ENCODE measurements around the gene POLRMT.

Gene POLRMT

DNA sequence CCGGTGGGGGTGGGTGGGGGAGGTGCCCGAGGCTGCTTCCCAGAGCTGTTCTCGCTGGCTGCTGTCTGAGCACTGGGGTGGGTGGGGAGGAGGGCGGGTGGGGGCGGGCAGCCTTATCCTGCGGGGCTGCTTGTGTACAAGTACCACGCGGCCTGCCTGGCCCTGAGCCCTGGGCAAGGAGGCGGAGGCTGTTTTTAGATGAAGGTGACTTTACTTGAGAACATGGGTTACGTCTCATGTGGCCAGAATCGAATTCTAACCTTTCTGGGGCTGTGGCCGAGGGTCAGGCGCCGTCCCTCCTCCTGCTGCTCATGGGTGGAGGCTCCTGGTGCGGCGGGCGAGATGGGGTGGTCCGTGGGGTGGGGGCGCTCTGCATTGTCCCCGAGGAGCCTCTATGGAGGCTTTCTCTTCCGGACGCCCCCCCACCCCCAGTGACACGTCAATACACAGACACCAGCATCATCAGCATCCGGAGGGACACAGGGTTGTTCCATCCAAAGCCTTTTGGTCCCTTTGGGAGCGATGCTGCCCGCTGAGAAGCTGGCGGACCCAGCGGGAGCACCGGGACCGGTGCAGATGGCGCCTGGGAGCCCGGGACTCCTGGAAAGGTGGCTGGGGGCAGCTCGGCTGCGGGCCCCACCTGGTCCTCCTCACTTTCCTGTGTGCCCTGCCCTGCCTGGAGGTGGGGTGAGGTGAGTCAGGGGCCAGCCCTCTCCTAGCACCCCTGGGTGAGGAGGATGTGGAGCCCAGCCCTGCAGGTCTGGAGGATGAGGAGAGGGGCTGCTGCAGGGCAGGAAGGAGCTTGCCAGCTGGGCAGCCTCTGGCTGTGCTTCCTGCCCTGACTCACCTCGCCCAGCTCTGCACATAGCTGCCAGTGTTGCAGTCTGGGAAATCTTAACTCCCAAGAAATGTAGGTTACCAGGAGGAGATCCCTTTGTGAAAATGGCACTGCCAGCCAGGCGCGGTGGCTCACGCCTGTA is 57.5 kb downstream of the POLRMT start:
- no peak for DNase-seq

- no peak for DNase-seq
Observed at GRCh38 chr19:574658-575526, 58.4 kb downstream of the POLRMT start.

DNA sequence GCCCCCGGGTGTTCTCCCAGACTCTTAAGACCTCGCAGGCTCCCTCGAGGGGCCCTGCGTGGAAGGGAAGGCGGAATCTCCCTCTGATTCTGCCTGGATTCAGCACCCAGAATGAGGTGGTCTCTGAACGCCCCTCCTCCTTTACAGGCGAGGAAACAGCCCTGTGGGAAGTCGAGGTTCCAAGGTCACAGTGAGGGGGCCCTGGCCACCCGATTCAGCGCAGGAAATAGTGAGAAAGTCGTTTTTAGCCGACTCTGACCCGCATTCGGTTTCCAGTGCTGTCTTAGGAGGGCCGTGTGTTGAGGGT is 59.9 kb downstream of the POLRMT start:
- DNase-seq = no peak

DNA sequence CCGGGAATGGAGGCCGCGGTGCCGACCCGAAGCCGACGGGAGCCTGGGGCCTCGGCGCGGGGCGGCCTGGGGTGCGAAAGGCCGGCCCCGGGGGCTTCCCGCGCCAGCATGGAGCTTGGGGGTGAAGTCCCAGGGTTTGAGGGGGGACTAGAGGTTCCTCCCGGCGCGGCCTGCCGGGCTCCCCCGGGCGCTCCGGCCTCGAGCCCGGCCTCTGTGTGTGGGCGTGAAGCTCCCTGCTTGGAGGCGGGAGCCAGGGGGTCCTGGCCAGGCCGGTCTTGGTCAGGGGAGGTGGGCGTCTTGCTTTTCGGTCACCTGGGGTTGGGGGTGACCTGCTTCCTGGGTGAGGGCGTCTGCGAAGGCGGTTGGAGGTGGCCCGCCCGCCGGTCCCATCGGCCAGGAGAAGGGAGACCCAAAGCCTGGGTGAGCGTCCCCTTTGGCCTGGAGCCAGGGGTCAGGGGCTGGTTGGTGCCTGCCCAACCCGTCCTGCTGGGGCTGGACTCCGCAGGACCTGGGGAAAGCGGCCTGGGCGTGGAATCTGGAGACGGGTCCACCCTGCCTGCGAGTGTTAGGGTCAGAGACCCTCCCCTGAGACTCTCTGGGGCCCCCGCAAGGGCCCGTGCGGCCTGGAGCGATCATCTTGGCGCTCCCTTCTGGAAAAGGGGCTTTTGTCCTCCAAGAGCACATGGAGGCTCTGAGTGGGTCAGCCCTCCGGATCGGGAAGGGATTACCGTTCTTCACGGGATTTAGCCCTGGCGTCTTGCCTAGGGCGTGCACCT is 60.4 kb downstream of the POLRMT start:
- no peak for DNase-seq

DNA sequence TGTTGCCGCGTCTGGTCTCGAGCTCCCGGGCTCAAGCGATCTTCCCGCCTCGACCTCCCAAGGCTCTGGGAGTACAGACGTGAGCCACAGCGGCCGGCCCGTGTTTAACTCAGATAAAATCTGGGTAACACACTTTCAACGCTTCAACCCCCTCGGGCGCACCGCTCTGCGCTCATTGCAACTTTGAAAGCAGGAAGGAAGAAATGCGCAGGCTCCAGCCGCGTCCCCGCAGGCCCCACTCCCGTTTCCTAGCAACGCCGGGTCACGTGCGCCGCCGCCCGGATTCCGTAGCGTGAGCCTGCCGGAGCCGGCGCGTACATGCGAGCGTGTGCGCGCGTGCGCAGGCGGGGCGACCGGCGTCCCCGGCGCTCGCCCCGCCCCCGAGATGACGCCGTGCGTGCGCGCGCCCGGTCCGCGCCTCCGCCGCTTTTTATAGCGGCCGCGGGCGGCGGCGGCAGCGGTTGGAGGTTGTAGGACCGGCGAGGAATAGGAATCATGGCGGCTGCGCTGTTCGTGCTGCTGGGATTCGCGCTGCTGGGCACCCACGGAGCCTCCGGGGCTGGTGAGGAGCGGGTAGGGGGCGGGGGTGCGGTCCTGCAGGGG is 61.1 kb downstream of the POLRMT start, which contains the start of gene BSG:
Gene BSG (plus strand): TSS at position 457 of the 603 bp plus-strand sequence. CDS start 39 bp downstream, at position 496.
- DNase-seq = peak; percentile 96

- no peak for DNase-seq
Observed at GRCh38 chr19:571566-571974, 61.8 kb downstream of the POLRMT start.

DNA sequence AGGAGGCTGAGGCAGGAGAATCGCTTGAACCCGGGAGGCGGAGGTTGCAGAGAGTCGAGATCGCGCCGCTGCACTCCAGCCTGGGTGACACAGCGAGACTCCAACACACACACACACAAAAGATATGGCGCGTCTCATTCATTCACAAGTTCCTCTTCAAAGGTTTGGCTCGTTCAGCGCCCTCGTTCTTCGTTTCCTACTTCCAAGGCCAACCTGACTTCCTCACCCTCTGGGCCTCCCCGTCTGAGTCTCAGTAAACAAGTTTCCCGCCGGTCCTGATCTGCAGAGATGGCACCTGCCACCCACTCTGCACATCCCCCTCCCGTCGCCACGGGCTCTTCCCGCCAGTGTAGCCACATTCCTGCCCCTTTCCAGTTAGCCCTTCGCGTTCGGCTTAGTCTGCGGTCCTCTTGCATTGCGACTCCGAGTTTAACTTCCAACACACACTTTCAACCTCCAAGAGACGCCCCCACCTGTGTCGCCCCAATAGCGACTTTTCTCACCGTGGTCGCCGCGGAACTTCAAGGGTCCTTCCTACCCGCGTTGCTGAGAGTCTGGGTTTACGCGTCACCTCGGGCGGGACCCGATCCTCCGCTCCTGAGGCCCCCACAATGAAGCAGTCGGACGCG is 62.3 kb downstream of the POLRMT start:
- DNase-seq = no peak

DNA sequence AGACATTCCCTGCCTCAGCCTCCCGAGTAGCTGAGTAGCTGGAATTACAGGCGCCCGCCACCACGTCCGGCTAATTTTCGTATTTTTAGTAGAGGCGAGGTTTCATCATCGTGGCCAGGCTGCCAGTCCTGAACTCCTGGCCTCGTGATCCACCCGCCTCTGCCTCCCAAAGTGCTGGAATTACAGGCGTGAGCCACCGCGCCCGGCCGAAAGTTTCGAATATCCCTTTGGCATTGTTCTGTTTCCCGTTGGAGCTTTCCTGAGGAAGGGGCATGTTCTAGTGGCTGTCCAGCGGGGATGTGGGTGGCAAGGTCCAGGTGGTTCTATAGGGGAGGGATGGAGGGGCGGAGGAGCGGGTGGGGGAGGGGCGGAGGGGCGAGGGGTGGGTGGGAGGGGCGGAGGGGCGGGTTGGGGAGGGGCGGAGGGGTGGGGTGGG is 63.1 kb downstream of the POLRMT start:
- no peak for DNase-seq

GRCh38 chr19:567296-567900 is 65.9 kb downstream of the POLRMT start:
- no peak for DNase-seq

All from NCI-H2107 (cell line).